ENCODE results near the gene SHLD2. TPM values are rescaled to one million over a fixed set of nuclear protein-coding genes. Genes with fewer than 3 reads are reported as not detected.
"Not testable (repeated sequence)": the region's sequence is repeated elsewhere in the genome, so short reads cannot be mapped to it uniquely, and the experiment has no call there.

Gene SHLD2
- total and polyA plus RNA-seq, 11 donors: 4.3 to 17.7 (median 10.3) TPM

GRCh38 chr10:87082219-87082618 is 12.8 kb upstream of the SHLD2 start:
- H3K9me3 ChIP-seq; H3K27me3 ChIP-seq; H3K36me3 ChIP-seq; intact Hi-C loops (cut with DNase I); DNase-seq; H3K4me3 ChIP-seq: not testable (repeated sequence)
- WGBS, 4 donors: 78 to 85% (median 82%) methylated on average over 1 of the region's 1 CpG
- Histone ChIP-seq H3K27ac (peak overlapping the region in 5 of 12 donors; percentile 3 to 50 (median 49)), H3K4me1 (peaks cover 0 to 45% (median 13%) of the 10 kb centered on the region in 12 donors)
- ATAC-seq: peak in 2 of 4 donors; percentile 46 to 51

GRCh38 chr10:87083576-87084290 is 11.3 kb upstream of the SHLD2 start:
- H3K27ac ChIP-seq: peak overlapping the region in 5 of 12 donors; percentile 22 to 76 (median 41)
- H3K4me3 ChIP-seq; H3K9me3 ChIP-seq; H3K36me3 ChIP-seq; DNase-seq; intact Hi-C loops (cut with DNase I); H3K27me3 ChIP-seq: not testable (repeated sequence)
- ATAC-seq: peak; percentile 28 to 78 (median 68)
- H3K4me1 ChIP-seq: peaks cover 0 to 48% (median 13%) of the 10 kb centered on the region in 12 donors
- 56 to 62% (median 56%) methylated on average over 5 of the region's 5 CpGs for WGBS, 4 donors

GRCh38 chr10:87084291-87084782 is 10.7 kb upstream of the SHLD2 start:
- H3K4me3 ChIP-seq; intact Hi-C loops (cut with DNase I); H3K9me3 ChIP-seq; H3K27me3 ChIP-seq; DNase-seq: not testable (repeated sequence)
- peaks cover 0 to 50% (median 17%) of the 10 kb centered on the region in 12 donors for H3K4me1 ChIP-seq
- peaks cover 0 to 11% (median 0%) of the 10 kb centered on the region in 9 donors for H3K36me3 ChIP-seq
- peak overlapping the region in 6 of 12 donors; percentile 22 to 82 (median 40) for H3K27ac ChIP-seq
- peak in 2 of 4 donors; percentile 25 to 42 for ATAC-seq

GRCh38 chr10:87085537-87085936 is 9.5 kb upstream of the SHLD2 start:
- no peak for ATAC-seq
- H3K27me3 ChIP-seq: no peaks in the 10 kb centered on the region
- peaks cover 0 to 15% (median 0%) of the 10 kb centered on the region in 9 donors for H3K36me3 ChIP-seq
- DNase-seq: no peak
- intact Hi-C loops (cut with DNase I): no loop called here
- whole genome bisulfite sequencing, 4 donors: 90 to 95% (median 92%) methylated on average over 1 of the region's 1 CpG
- TF ChIP-seq CTCF (IDR thresholded peaks at IDR 0.05): no peak
- no peak for TF ChIP-seq POLR2A (IDR thresholded peaks at IDR 0.05)
- no peak overlapping the region for H3K4me3 ChIP-seq
- peaks cover 0 to 56% (median 22%) of the 10 kb centered on the region in 12 donors for H3K4me1 ChIP-seq
- no peaks in the 10 kb centered on the region for H3K9me3 ChIP-seq
- no peak overlapping the region for H3K27ac ChIP-seq

- H3K4me1 ChIP-seq: peaks cover 0 to 59% (median 32%) of the 10 kb centered on the region in 12 donors
- no peak overlapping the region for H3K27ac ChIP-seq
- TF ChIP-seq POLR2A (IDR thresholded peaks at IDR 0.05): no peak
- no peak for TF ChIP-seq CTCF (IDR thresholded peaks at IDR 0.05)
- peaks cover 0 to 15% (median 0%) of the 10 kb centered on the region in 9 donors for H3K36me3 ChIP-seq
- 87 to 98% (median 95%) methylated on average over 4 of the region's 4 CpGs for WGBS, 4 donors
- no peak overlapping the region for H3K4me3 ChIP-seq
- no peaks in the 10 kb centered on the region for H3K27me3 ChIP-seq
- DNase-seq: no peak
- ATAC-seq: no peak
- no peaks in the 10 kb centered on the region for H3K9me3 ChIP-seq
- intact Hi-C loops (cut with DNase I): loop anchor here in 3 of 10 donors (5.0 to 10.0 kb wide), 2 partner anchors 115 to 117 kb away; no protein-coding TSS in a partner anchor
Measured at GRCh38 chr10:87089746-87090145, 5.3 kb upstream of the SHLD2 start.

Data from heart left ventricle (tissue), 16 donors.